ENCODE measurements around the gene RBM15B. TPM values are rescaled to one million over a fixed set of nuclear protein-coding genes. Genes with fewer than 3 reads are reported as not detected.

The RBM15B gene
- polyA plus RNA-seq, 2 of the 4 experiments (the other 2 are of a cell fraction) = 7.9 to 17.0 TPM

GRCh38 chr3:51394541-51394940 is 3.5 kb downstream of the RBM15B start:
- POLR2A ChIA-PET = no interaction called here
- CTCF ChIA-PET = interaction anchor here (1.0 to 1.6 kb wide), 3 partner anchors 16 to 778 kb away, joined by 3 read pairs; no protein-coding TSS in a partner anchor
- peaks cover 19% of the 10 kb centered on the region for H3K4me1 ChIP-seq
- no peak for ATAC-seq
- no peak overlapping the region for H3K4me2 ChIP-seq
- WGBS (ENCODE audit: missing lambda C conversion rate) = 95% methylated on average over 2 of the region's 5 CpGs
- no peak for FAIRE-seq
- peak; percentile 88 for TF ChIP-seq MAFK (IDR thresholded peaks at IDR 0.05; ENCODE audit: partially characterized antibody)
- no peak for TF ChIP-seq MAX (IDR thresholded peaks at IDR 0.05)
- no peak for DNase-seq (ENCODE audit: low read depth in 1 of 2, low spot score in 1 of 2)
- no peak overlapping the region for H3K27ac ChIP-seq
- H3K4me3 ChIP-seq = no peak overlapping the region
- H3K9me3 ChIP-seq = no peaks in the 10 kb centered on the region

GRCh38 chr3:51395493-51396213 is 4.6 kb downstream of the RBM15B start:
- Histone ChIP-seq H3K4me3 (no peak overlapping the region), H3K4me1 (peaks cover 13% of the 10 kb centered on the region), H3K9me3 (no peaks in the 10 kb centered on the region), H3K27ac (no peak overlapping the region), H3K4me2 (no peak overlapping the region)
- no peak for ATAC-seq
- POLR2A ChIA-PET = interaction anchor here (0.6 to 0.9 kb wide), 2 partner anchors 12 to 104 kb away, joined by 3 read pairs; partner anchors contain the start of gene DCAF1
- no peak for TF ChIP-seq PBX3 (IDR thresholded peaks at IDR 0.05)
- TF ChIP-seq E2F6 (IDR thresholded peaks at IDR 0.05; ENCODE audit: borderline replicate concordance, low read depth) = no peak
- TF ChIP-seq NFE2L2 (conservative IDR thresholded peaks at IDR 0.05; ENCODE audit: low read length) = no peak
- no peak for TF ChIP-seq CEBPB (IDR thresholded peaks at IDR 0.05)
- no peak for TF ChIP-seq HOXB5 (CRISPR knock-in tag; IDR thresholded peaks at IDR 0.05)
- TF ChIP-seq USF2 (IDR thresholded peaks at IDR 0.05) = no peak
- no peak for TF ChIP-seq SMC3 (IDR thresholded peaks at IDR 0.05)
- TF ChIP-seq RNF2 (IDR thresholded peaks at IDR 0.05; ENCODE audit: borderline replicate concordance, low read depth) = no peak
- CTCF ChIA-PET = interaction anchor here (1.4 to 1.6 kb wide), 2 partner anchors 15 to 779 kb away, joined by 3 read pairs; no protein-coding TSS in a partner anchor
- no peak for FAIRE-seq
- 93% methylated on average over 12 of the region's 12 CpGs for WGBS (ENCODE audit: missing lambda C conversion rate)
- no peak for DNase-seq (ENCODE audit: low read depth in 1 of 2, low spot score in 1 of 2)

- Histone ChIP-seq H3K9me3 (no peaks in the 10 kb centered on the region), H3K4me3 (no peak overlapping the region), H3K4me1 (peaks cover 12% of the 10 kb centered on the region; the same call in 2 of the 3 replicates), H3K27ac (no peak overlapping the region), H3K4me2 (no peak overlapping the region)
- ATAC-seq (no peak), DNase-seq (ENCODE audit: low read depth in 1 of 2, low spot score in 1 of 2) (no peak), FAIRE-seq (no peak)
- TF ChIP-seq NR3C1 (IDR thresholded peaks at IDR 0.05) = no peak
- no peak for TF ChIP-seq ATOH8 (CRISPR knock-in tag; IDR thresholded peaks at IDR 0.05; ENCODE audit: low read depth)
- no peak for TF ChIP-seq GATA3 (IDR thresholded peaks at IDR 0.05; ENCODE audit: borderline replicate concordance)
- no peak for TF ChIP-seq MAFK (IDR thresholded peaks at IDR 0.05; ENCODE audit: partially characterized antibody)
- no peak for TF ChIP-seq MYC (IDR thresholded peaks at IDR 0.05; ENCODE audit: borderline replicate concordance, low read length)
- POLR2A ChIA-PET = interaction anchor here (0.9 kb wide), 1 partner anchor 103 kb away, joined by 3 read pairs; the partner anchor contains the start of gene DCAF1
- WGBS (ENCODE audit: missing lambda C conversion rate) = 85% methylated on average over 1 of the region's 1 CpG
- CTCF ChIA-PET = interaction anchor here (1.1 to 1.6 kb wide), 2 partner anchors 14 to 281 kb away, joined by 3 read pairs; no protein-coding TSS in a partner anchor
These were observed 5.3 kb downstream of the RBM15B start for GRCh38 chr3:51396401-51396800.

GRCh38 chr3:51397392-51397791 is 6.3 kb downstream of the RBM15B start:
- TF ChIP-seq MAZ (IDR thresholded peaks at IDR 0.05; ENCODE audit: borderline replicate concordance, low read depth, low read length) (no peak), CHD2 (IDR thresholded peaks at IDR 0.05; ENCODE audit: low read length, partially characterized antibody) (no peak), EHF (CRISPR knock-in tag; IDR thresholded peaks at IDR 0.05) (no peak), HOXB13 (CRISPR knock-in tag; IDR thresholded peaks at IDR 0.05; ENCODE audit: low read depth) (no peak), JUN (IDR thresholded peaks at IDR 0.05) (no peak), CBX8 (IDR thresholded peaks at IDR 0.05) (no peak), RCOR1 (IDR thresholded peaks at IDR 0.05; ENCODE audit: low read depth, low read length) (no peak), SMC3 (IDR thresholded peaks at IDR 0.05) (no peak), PHF8 (IDR thresholded peaks at IDR 0.05; ENCODE audit: borderline replicate concordance, low read depth) (no peak), E2F6 (IDR thresholded peaks at IDR 0.05; ENCODE audit: borderline replicate concordance, low read depth) (no peak), CTCF (IDR thresholded peaks at IDR 0.05) (no peak)
- DNase-seq (ENCODE audit: low read depth in 1 of 2, low spot score in 1 of 2) = no peak
- Histone ChIP-seq H3K4me1 (peaks cover 11% of the 10 kb centered on the region; the same call in 2 of the 3 replicates), H3K4me3 (no peak overlapping the region), H3K9me3 (no peaks in the 10 kb centered on the region), H3K4me2 (no peak overlapping the region), H3K27ac (no peak overlapping the region)
- ChIA-PET POLR2A (no interaction called here), CTCF (interaction anchor here (1.1 to 1.2 kb wide), 2 partner anchors 280 to 782 kb away, joined by 3 to 4 read pairs; no protein-coding TSS in a partner anchor)
- ATAC-seq = no peak
- 83% methylated on average over 5 of the region's 5 CpGs for WGBS (ENCODE audit: missing lambda C conversion rate)
- no peak for FAIRE-seq

All from A549 (cell line).